Liver (tissue), 9 donors: ENCODE results near the gene P2RY4. TPM values are rescaled to one million over a fixed set of nuclear protein-coding genes. Genes with fewer than 3 reads are reported as not detected.
"Not testable (repeated sequence)": the region's sequence is repeated elsewhere in the genome, so short reads cannot be mapped to it uniquely, and the experiment has no call there.

Source experiments
- DNase-seq: peaks from one replicate; pipeline ENCODE4 v3.0.0-alpha.2; 2017; ENCODE audit warnings: low spot score
- H3K27ac ChIP-seq, 2 donors: one replicate each; pipeline ENCODE4 v1.7.0; 2013; ENCODE audit warnings: inconsistent platforms in 2 of 2, low read length in 2 of 2, control low read depth in 1 of 2, low read depth in 1 of 2, mild to moderate bottlenecking in 1 of 2
- H3K27me3 ChIP-seq, 4 donors: one replicate each; pipeline versions ENCODE4 v1.6.1 to v1.7.0; 2013; ENCODE audit warnings: low read length in 3 of 4, inconsistent platforms in 1 of 4, mild to moderate bottlenecking in 1 of 4, moderate library complexity in 1 of 4; ENCODE audit not compliant: control insufficient read depth in 4 of 4, insufficient read depth in 4 of 4
- H3K36me3 ChIP-seq, 4 donors: one replicate each; pipeline versions ENCODE4 v1.6.1 to v1.7.0; 2013; ENCODE audit warnings: low read length in 3 of 4, mild to moderate bottlenecking in 3 of 4, low read depth in 1 of 4, moderate library complexity in 1 of 4; ENCODE audit not compliant: control insufficient read depth in 4 of 4, insufficient read depth in 3 of 4
- H3K4me1 ChIP-seq, 4 donors: one replicate each; pipeline versions ENCODE4 v1.6.1 to v1.7.0; 2013; ENCODE audit warnings: low read length in 3 of 4, mild to moderate bottlenecking in 3 of 4, moderate library complexity in 1 of 4; ENCODE audit not compliant: control insufficient read depth in 4 of 4, insufficient read depth in 4 of 4
- H3K4me3 ChIP-seq, 3 donors: one replicate each; pipeline versions ENCODE4 v1.6.1 to v1.7.0; 2013; ENCODE audit warnings: low read length in 3 of 3, control low read depth in 1 of 3, low read depth in 1 of 3, mild to moderate bottlenecking in 1 of 3
- H3K9ac ChIP-seq, 2 donors: one replicate each; pipeline ENCODE4 v1.7.0; 2013; ENCODE audit warnings: low read length in 2 of 2, mild to moderate bottlenecking in 2 of 2, moderate library complexity in 2 of 2, control low read depth in 1 of 2, low read depth in 1 of 2
- H3K9me3 ChIP-seq, 4 donors: one replicate each; pipeline versions ENCODE4 v1.6.1 to v1.7.0; 2013; ENCODE audit warnings: low read length in 3 of 4; ENCODE audit not compliant: control insufficient read depth in 4 of 4
- ATF3 ChIP-seq: IDR thresholded peaks from 2 replicates; pipeline ENCODE4 v1.6.1; 2016; ENCODE audit warnings: antibody characterized with exemption
- CTCF ChIP-seq: fragments of 150-350 bp; IDR thresholded peaks from 2 replicates; pipeline ENCODE4 v1.5.1; 2017; ENCODE audit warnings: improper control_type of control experiment, low read depth, low read length; ENCODE audit not compliant: missing input control
- FOXA1 ChIP-seq: IDR thresholded peaks from 2 replicates; pipeline ENCODE4 v1.6.1; 2016; ENCODE audit warnings: antibody characterized with exemption
- FOXA2 ChIP-seq: IDR thresholded peaks from 2 replicates; pipeline ENCODE4 v1.6.1; 2016; ENCODE audit warnings: antibody characterized with exemption
- GABPA ChIP-seq, 2 donors: IDR thresholded peaks in 1 of 2; conservative IDR thresholded peaks in 1 of 2; 2 replicates each; pipeline ENCODE4 v1.6.1; 2016; ENCODE audit warnings: antibody characterized with exemption in 2 of 2, mild to moderate bottlenecking in 1 of 2, moderate library complexity in 1 of 2
- HNF4A ChIP-seq, 2 donors: conservative IDR thresholded peaks; 2 replicates each; pipeline ENCODE4 v1.6.1; 2016; ENCODE audit warnings: antibody characterized with exemption in 2 of 2, mild to moderate bottlenecking in 2 of 2
- HNF4G ChIP-seq: IDR thresholded peaks from 2 replicates; pipeline ENCODE4 v1.6.1; 2016; ENCODE audit warnings: antibody characterized with exemption
- MAX ChIP-seq: IDR thresholded peaks from 2 replicates; pipeline ENCODE4 v1.6.1; 2016; ENCODE audit warnings: antibody characterized with exemption
- NR2F2 ChIP-seq: IDR thresholded peaks from 2 replicates; pipeline ENCODE4 v1.6.1; 2016; ENCODE audit warnings: antibody characterized with exemption
- RAD21 ChIP-seq, 2 donors: IDR thresholded peaks; 2 replicates each; pipeline ENCODE4 v1.6.1; 2016; ENCODE audit warnings: antibody characterized with exemption in 2 of 2, mild to moderate bottlenecking in 2 of 2
- REST ChIP-seq: IDR thresholded peaks from 2 replicates; pipeline ENCODE4 v1.6.1; 2016; ENCODE audit warnings: antibody characterized with exemption, mild to moderate bottlenecking
- RXRA ChIP-seq, 2 donors: IDR thresholded peaks; 2 replicates each; pipeline ENCODE4 v1.6.1; 2017 to 2018; ENCODE audit warnings: antibody characterized with exemption in 2 of 2, mild to moderate bottlenecking in 1 of 2
- SP1 ChIP-seq: IDR thresholded peaks from 2 replicates; pipeline ENCODE4 v1.6.1; 2018; ENCODE audit warnings: antibody characterized with exemption, mild to moderate bottlenecking
- TAF1 ChIP-seq: conservative IDR thresholded peaks from 2 replicates; pipeline ENCODE4 v1.6.1; 2016; ENCODE audit warnings: antibody characterized with exemption, mild to moderate bottlenecking
- YY1 ChIP-seq: IDR thresholded peaks from 2 replicates; pipeline ENCODE4 v1.6.1; 2016; ENCODE audit warnings: antibody characterized with exemption, mild to moderate bottlenecking
- ZBTB33 ChIP-seq: IDR thresholded peaks from 2 replicates; pipeline ENCODE4 v1.6.1; 2016; ENCODE audit warnings: antibody characterized with exemption
- WGBS: extraction: QIAGEN DNeasy Blood & Tissue Kit; methylation state at CpG from one replicate; pipeline ENCODE4 v1.1.7; 2013; 5-methylcytosine and 5-hydroxymethylcytosine counted together
- polyA plus RNA-seq, 2 donors: library from polyadenylated mRNA; stranded (reverse) in 1 of 2; unstranded in 1 of 2; fragments of 200-250 nt in 1 of 2; fragments of >200 nt in 1 of 2; fragmentation: Nextera tagmentation in 1 of 2; extraction: Ambion mirVana in 1 of 2; gene quantifications; one replicate each; pipeline versions ENCODE4 v1.2.1 to v1.2.3, GENCODE V29; 2013 to 2015
- total RNA-seq, 2 donors: library from RNA; depleted of rRNA; stranded (reverse); fragments of >200 nt; gene quantifications; one replicate each; pipeline ENCODE4 v1.2.3, GENCODE V29; 2014
- donor health status: healthy.
- donor health status: healthy.
- donor health status: healthy.
- donor health status: healthy.
- donor health status: healthy.

P2RY4 gene
- total and polyA plus RNA-seq, 4 donors = 0.08 to 0.28 TPM; not detected in 2

GRCh38 chrX:70280573-70280972 lies 20.6 kb upstream of the P2RY4 start:
- Histone ChIP-seq H3K9me3 (no peaks in the 10 kb centered on the region), H3K4me3 (no peak overlapping the region), H3K27me3 (peaks cover 0 to 2% (median 0%) of the 10 kb centered on the region in 4 donors), H3K36me3 (peaks cover 0 to 2% (median 0%) of the 10 kb centered on the region in 4 donors), H3K27ac (no peak overlapping the region), H3K4me1 (no peaks in the 10 kb centered on the region), H3K9ac (no peak overlapping the region)
- no peak for DNase-seq
- TF ChIP-seq ATF3 (no peak), NR2F2 (no peak), CTCF (no peak), RXRA (IDR thresholded peaks at IDR 0.05) (no peak), YY1 (no peak), HNF4A (conservative IDR thresholded peaks at IDR 0.05) (no peak), SP1 (no peak)
- 96% methylated on average over 3 of the region's 3 CpGs for WGBS

- no peaks in the 10 kb centered on the region for H3K36me3 ChIP-seq
- H3K27ac ChIP-seq = no peak overlapping the region
- H3K4me3 ChIP-seq = no peak overlapping the region
- peaks cover 0 to 2% (median 0%) of the 10 kb centered on the region in 4 donors for H3K27me3 ChIP-seq
- DNase-seq = no peak
- H3K9me3 ChIP-seq = no peaks in the 10 kb centered on the region
- 97% methylated on average over 3 of the region's 3 CpGs for WGBS
- TF ChIP-seq SP1 (no peak), YY1 (no peak), REST (no peak), RAD21 (IDR thresholded peaks at IDR 0.05) (no peak), TAF1 (no peak), MAX (no peak), HNF4G (no peak), ZBTB33 (no peak), RXRA (IDR thresholded peaks at IDR 0.05) (no peak), FOXA2 (no peak), FOXA1 (no peak), GABPA (IDR thresholded peaks at IDR 0.05 in 1 of 2, conservative IDR thresholded peaks at IDR 0.05 in 1 of 2) (no peak), NR2F2 (no peak)
- H3K9ac ChIP-seq = no peak overlapping the region
- H3K4me1 ChIP-seq = no peaks in the 10 kb centered on the region
Measured at GRCh38 chrX:70279081-70279480, 19.1 kb upstream of the P2RY4 start.

- H3K4me3 ChIP-seq, DNase-seq, H3K27me3 ChIP-seq, H3K27ac ChIP-seq, H3K9me3 ChIP-seq, H3K36me3 ChIP-seq, H3K4me1 ChIP-seq, H3K9ac ChIP-seq: not testable (repeated sequence)
- WGBS = 84% methylated on average over 7 of the region's 7 CpGs
Measured at GRCh38 chrX:70274029-70274428, 14.0 kb upstream of the P2RY4 start.
